Hematopoietic multipotent progenitor cell treated with erythropoietin and hydrocortisone succinate and interleukin-3 and kit ligand, for 8 days (in vitro differentiated cells): Measurements from ENCODE around the gene ATP13A3.
A peak's percentile ranks its signal among the peaks of the same experiment; 100 is the strongest.

Experiments
- DNase-seq: peaks from one replicate; pipeline ENCODE4 v3.0.0-alpha.2; 2015

Gene ATP13A3

GRCh38 chr3:194475138-194475932, 11.5 kb downstream of the ATP13A3 start:
- DNase-seq = no peak

- DNase-seq = no peak
These were observed 12.1 kb downstream of the ATP13A3 start for GRCh38 chr3:194474675-194475074.

GRCh38 chr3:194472290-194472920, 14.4 kb downstream of the ATP13A3 start:
- DNase-seq = peak; percentile 78

GRCh38 chr3:194471863-194472262, 14.9 kb downstream of the ATP13A3 start:
- no peak for DNase-seq

GRCh38 chr3:194470615-194471014, 16.2 kb downstream of the ATP13A3 start:
- DNase-seq = no peak

GRCh38 chr3:194469977-194470376, 16.8 kb downstream of the ATP13A3 start:
- no peak for DNase-seq

GRCh38 chr3:194468086-194468485, 18.7 kb downstream of the ATP13A3 start:
- no peak for DNase-seq

GRCh38 chr3:194466761-194467356, 19.9 kb downstream of the ATP13A3 start:
- no peak for DNase-seq

- peak; percentile 57 for DNase-seq
These were observed 20.8 kb downstream of the ATP13A3 start for GRCh38 chr3:194465920-194466570.

GRCh38 chr3:194465246-194465645, 21.6 kb downstream of the ATP13A3 start:
- DNase-seq = no peak

- no peak for DNase-seq
These were observed 22.1 kb downstream of the ATP13A3 start for GRCh38 chr3:194464692-194465091.

GRCh38 chr3:194462936-194463335, 23.9 kb downstream of the ATP13A3 start:
- no peak for DNase-seq

- DNase-seq = no peak
These were observed 26.2 kb downstream of the ATP13A3 start for GRCh38 chr3:194460566-194460965.

GRCh38 chr3:194458131-194458530, 28.7 kb downstream of the ATP13A3 start:
- DNase-seq = no peak

- DNase-seq = no peak
These were observed 31.3 kb downstream of the ATP13A3 start for GRCh38 chr3:194455481-194455880.

- DNase-seq = no peak
These were observed 36.5 kb downstream of the ATP13A3 start for GRCh38 chr3:194450341-194450740.

- no peak for DNase-seq
These were observed 36.9 kb downstream of the ATP13A3 start for GRCh38 chr3:194449913-194450312.

GRCh38 chr3:194447657-194448056, 39.1 kb downstream of the ATP13A3 start:
- no peak for DNase-seq

- DNase-seq = peak; percentile 22
These were observed 39.6 kb downstream of the ATP13A3 start for GRCh38 chr3:194447161-194447560.

GRCh38 chr3:194446754-194447153, 40.0 kb downstream of the ATP13A3 start:
- DNase-seq = no peak

GRCh38 chr3:194446172-194446571, 40.6 kb downstream of the ATP13A3 start:
- no peak for DNase-seq

GRCh38 chr3:194443901-194444300, 42.9 kb downstream of the ATP13A3 start:
- DNase-seq = no peak

- no peak for DNase-seq
These were observed 46.0 kb downstream of the ATP13A3 start for GRCh38 chr3:194440756-194441155.
